GM12872 (cell line): ENCODE measurements around the gene GLMP.

Experiments
- CTCF ChIP-seq: IDR thresholded peaks from 3 replicates; pipeline ENCODE4 v1.5.1; 2011; ENCODE audit warnings: low read depth, mild to moderate bottlenecking, low read length, moderate library complexity; ENCODE audit not compliant: insufficient read depth

The GLMP gene

GRCh38 chr1:156276966-156277381, 18.5 kb downstream of the GLMP start:
- TF ChIP-seq CTCF: no peak

GRCh38 chr1:156276532-156276931, 18.9 kb downstream of the GLMP start:
- TF ChIP-seq CTCF: no peak

GRCh38 chr1:156270314-156270713, 25.2 kb downstream of the GLMP start:
- no peak for TF ChIP-seq CTCF

GRCh38 chr1:156268336-156268735, 27.1 kb downstream of the GLMP start:
- TF ChIP-seq CTCF: no peak

GRCh38 chr1:156266051-156266450, 29.4 kb downstream of the GLMP start:
- no peak for TF ChIP-seq CTCF

- no peak for TF ChIP-seq CTCF
These were observed 32.2 kb downstream of the GLMP start for GRCh38 chr1:156263288-156263655.

GRCh38 chr1:156262461-156263287, 32.8 kb downstream of the GLMP start:
- TF ChIP-seq CTCF: no peak

- TF ChIP-seq CTCF: no peak
These were observed 34.6 kb downstream of the GLMP start for GRCh38 chr1:156260896-156261295.
